Measurements from ENCODE around the gene PATJ. TPM values are rescaled to one million over a fixed set of nuclear protein-coding genes. Genes with fewer than 3 reads are reported as not detected.

The PATJ gene
- total and polyA plus RNA-seq, 2 donors (not counting 3 experiments of a cell fraction or from before 2014, with no cell fraction given) = 1.1 to 3.0 TPM

- no peak overlapping the region for H3K4me3 ChIP-seq (replicated peaks in 1 of 3; ENCODE audit: insufficient read depth in 1 of 3, low read depth in 1 of 3, low read length in 3 of 3)
- H4K20me1 ChIP-seq (replicated peaks; ENCODE audit: control insufficient read depth, extremely low read depth, insufficient read depth, low read length) = no peaks in the 10 kb centered on the region
- POLR2A ChIA-PET = no interaction called here
- H2AFZ ChIP-seq (ENCODE audit: low read depth, low read length) = no peak overlapping the region
- no peaks in the 10 kb centered on the region for H3K27me3 ChIP-seq (ENCODE audit: control insufficient read depth in 2 of 2, insufficient read depth in 2 of 2, low read length in 2 of 2)
- FAIRE-seq (no peak), DNase-seq (ENCODE audit: low read depth, low spot score) (no peak)
- no peaks in the 10 kb centered on the region for H3K79me2 ChIP-seq (ENCODE audit: control insufficient read depth, insufficient read depth, low read length)
- no peaks in the 10 kb centered on the region for H3K9me1 ChIP-seq (replicated peaks; ENCODE audit: control insufficient read depth, extremely low read depth, insufficient read depth, low read length)
- no peak overlapping the region for H3K9ac ChIP-seq (replicated peaks; ENCODE audit: extremely low read depth, insufficient read depth, low read length)
- no peak overlapping the region for H3K4me2 ChIP-seq (ENCODE audit: insufficient read depth, low read length)
- intact Hi-C loops (cut with micrococcal nuclease) = no loop called here
- no peaks in the 10 kb centered on the region for H3K9me3 ChIP-seq (replicated peaks; ENCODE audit: control insufficient read depth, insufficient read depth, low read length)
- CTCF ChIA-PET = no interaction called here
- no TSS peak for BruUV-seq (replicated peaks)
- no peaks in the 10 kb centered on the region for H3K4me1 ChIP-seq (ENCODE audit: control insufficient read depth, extremely low read depth, insufficient read depth, low read length)
- no peak for TF ChIP-seq MYC (IDR thresholded peaks at IDR 0.05; ENCODE audit: low read depth, low read length)
- H3K36me3 ChIP-seq (ENCODE audit: control insufficient read depth in 2 of 2, extremely low read depth in 1 of 2, insufficient read depth in 2 of 2, low read length in 2 of 2) = no peaks in the 10 kb centered on the region
- dilution Hi-C loops (cut with MboI; ENCODE audit: extremely low pct_ligation_motif_present, low sequenced_read_pairs) = no loop called here
- H3K27ac ChIP-seq (ENCODE audit: insufficient read depth, low read depth, low read length) = no peak overlapping the region
These were observed 42.4 kb downstream of the PATJ start for GRCh38 chr1:61784726-61785125.

- no TSS peak for BruUV-seq (replicated peaks)
- POLR2A ChIA-PET = no interaction called here
These were observed 48.6 kb downstream of the PATJ start for GRCh38 chr1:61790837-61791236.

More at GRCh38 chr1:61790837-61791236, 48.6 kb downstream of the PATJ start:
- no peaks in the 10 kb centered on the region for H4K20me1 ChIP-seq (replicated peaks; ENCODE audit: control insufficient read depth, extremely low read depth, insufficient read depth, low read length)
- no peak overlapping the region for H3K4me3 ChIP-seq (replicated peaks in 1 of 3; ENCODE audit: insufficient read depth in 1 of 3, low read depth in 1 of 3, low read length in 3 of 3)
- TF ChIP-seq POLR2A (IDR thresholded peaks at IDR 0.05; ENCODE audit: low read depth, low read length) (no peak), GATA2 (IDR thresholded peaks at IDR 0.05; ENCODE audit: insufficient read depth, insufficient read length, low read depth, low read length) (no peak), MAX (IDR thresholded peaks at IDR 0.05; ENCODE audit: insufficient read depth, insufficient read length) (no peak), MYC (IDR thresholded peaks at IDR 0.05; ENCODE audit: low read depth, low read length) (no peak)
- H3K36me3 ChIP-seq (ENCODE audit: control insufficient read depth in 2 of 2, extremely low read depth in 1 of 2, insufficient read depth in 2 of 2, low read length in 2 of 2) = no peaks in the 10 kb centered on the region
- no peaks in the 10 kb centered on the region for H3K9me3 ChIP-seq (replicated peaks; ENCODE audit: control insufficient read depth, insufficient read depth, low read length)
- H3K27ac ChIP-seq (ENCODE audit: insufficient read depth, low read depth, low read length) = no peak overlapping the region
- CTCF ChIA-PET = interaction anchor here (1.3 kb wide), 1 partner anchor 46 kb away, joined by 3 read pairs; no protein-coding TSS in a partner anchor
- dilution Hi-C loops (cut with MboI; ENCODE audit: extremely low pct_ligation_motif_present, low sequenced_read_pairs) = no loop called here
- H3K79me2 ChIP-seq (ENCODE audit: control insufficient read depth, insufficient read depth, low read length) = no peaks in the 10 kb centered on the region
- no peak for FAIRE-seq
- H3K4me2 ChIP-seq (ENCODE audit: insufficient read depth, low read length) = no peak overlapping the region
- no peaks in the 10 kb centered on the region for H3K4me1 ChIP-seq (ENCODE audit: control insufficient read depth, extremely low read depth, insufficient read depth, low read length)
- no peak overlapping the region for H3K9ac ChIP-seq (replicated peaks; ENCODE audit: extremely low read depth, insufficient read depth, low read length)
- H2AFZ ChIP-seq (ENCODE audit: low read depth, low read length) = no peak overlapping the region
- intact Hi-C loops (cut with micrococcal nuclease) = no loop called here
- H3K9me1 ChIP-seq (replicated peaks; ENCODE audit: control insufficient read depth, extremely low read depth, insufficient read depth, low read length) = no peaks in the 10 kb centered on the region
- no peak for DNase-seq (ENCODE audit: low read depth, low spot score)
- no peaks in the 10 kb centered on the region for H3K27me3 ChIP-seq (ENCODE audit: control insufficient read depth in 2 of 2, insufficient read depth in 2 of 2, low read length in 2 of 2)

Data from endothelial cell of umbilical vein (primary cell).